B cell (primary cell): ENCODE results near the gene ZNF638. TPM values are rescaled to one million over a fixed set of nuclear protein-coding genes. Genes with fewer than 3 reads are reported as not detected.

ENCODE experiments used
- ATAC-seq: fragments of 200-7000 bp; cut with Tn5 transposase; one replicate; pipeline ENCODE4 v1.10.0; 2021; ENCODE audit warnings: low read depth, mild to moderate bottlenecking, moderate number of reproducible peaks, moderate library complexity
- CTCF ChIA-PET: fragments of 350-600 bp; sonication (Branson Sonifier 250); formaldehyde crosslinking; loops from one replicate; lab custom pipeline; 2021; ENCODE audit warnings: antibody characterized with exemption, inconsistent platforms; lab: Charles Lee
- POLR2A ChIA-PET: fragments of 350-600 bp; sonication (Branson Sonifier 250); formaldehyde crosslinking; loops from one replicate; lab custom pipeline; 2021; ENCODE audit warnings: antibody characterized with exemption; lab: Charles Lee
- DNase-seq: peaks from one replicate; pipeline ENCODE4 v3.0.0; 2013
- H2AFZ ChIP-seq: 2 replicates; pipeline ENCODE4 v1.6.1; 2012; ENCODE audit warnings: mild to moderate bottlenecking, low read depth, low read length; ENCODE audit not compliant: insufficient read depth, poor library complexity, severe bottlenecking
- H3K27ac ChIP-seq, 2 donors: 1 replicate in 1 of 2; 2 replicates in 1 of 2; pipeline ENCODE4 v1.5.1; 2012 to 2013; ENCODE audit warnings: low read length in 2 of 2, mild to moderate bottlenecking in 2 of 2, moderate library complexity in 1 of 2
- H3K27me3 ChIP-seq, 4 experiments: fragments of 200-600 bp in 1 of 4; sonication (generic) in 1 of 4; replicated peaks in 1 of 4; 1 replicate in 2 of 4; 2 replicates in 2 of 4; pipeline versions ENCODE4 v1.6.1 to v1.7.0; 2013 to 2016; ENCODE audit warnings: low read length in 3 of 4, mild to moderate bottlenecking in 2 of 4, mixed read lengths in 1 of 4, moderate library complexity in 1 of 4; ENCODE audit not compliant: insufficient read depth in 4 of 4, control insufficient read depth in 3 of 4; ENCODE audit errors: control extremely low read depth in 1 of 4
- H3K36me3 ChIP-seq, 2 experiments: replicated peaks in 1 of 2; 1 replicate in 1 of 2; 2 replicates in 1 of 2; pipeline versions ENCODE4 v1.6.1 to v1.7.1; 2013; ENCODE audit warnings: low read length in 1 of 2; ENCODE audit not compliant: insufficient read depth in 2 of 2, control insufficient read depth in 1 of 2; ENCODE audit errors: control extremely low read depth in 1 of 2, extremely low read depth in 1 of 2
- H3K4me1 ChIP-seq, 2 donors: fragments of 200-600 bp in 1 of 2; sonication (generic) in 1 of 2; 1 replicate in 1 of 2; 2 replicates in 1 of 2; pipeline versions ENCODE4 v1.5.1 to v1.6.1; 2013 to 2017; ENCODE audit warnings: low read length in 2 of 2; ENCODE audit not compliant: control insufficient read depth in 2 of 2, insufficient read depth in 2 of 2
- H3K4me2 ChIP-seq: replicated peaks from 2 replicates; pipeline ENCODE3; 2012; ENCODE audit warnings: mild to moderate bottlenecking, low read depth, low read length; ENCODE audit not compliant: poor library complexity, severe bottlenecking
- H3K4me3 ChIP-seq, 5 experiments: fragments of 200-600 bp in 1 of 5; sonication (generic) in 1 of 5; 1 replicate in 3 of 5; 2 replicates in 2 of 5; pipeline versions ENCODE4 v1.5.1 to v1.7.0; 2011 to 2016; ENCODE audit warnings: low read length in 4 of 5, mild to moderate bottlenecking in 4 of 5, low read depth in 2 of 5, control low read depth in 1 of 5, moderate library complexity in 1 of 5; ENCODE audit not compliant: insufficient read depth in 1 of 5; ENCODE audit errors: control extremely low read depth in 1 of 5, extremely low read depth in 1 of 5
- H3K79me2 ChIP-seq: fragments of 200-600 bp; sonication (generic); one replicate; pipeline ENCODE4 v1.6.0; 2016; ENCODE audit warnings: low read length; ENCODE audit not compliant: control insufficient read depth, insufficient read depth
- H3K9ac ChIP-seq: fragments of 200-600 bp; sonication (generic); 2 replicates; pipeline ENCODE4 v1.6.1; 2017; ENCODE audit warnings: mild to moderate bottlenecking, low read length, moderate library complexity
- H3K9me3 ChIP-seq, 3 donors: one replicate each; pipeline versions ENCODE4 v1.6.1 to v1.7.1; 2013; ENCODE audit warnings: low read length in 2 of 3; ENCODE audit not compliant: control insufficient read depth in 2 of 3, insufficient read depth in 1 of 3; ENCODE audit errors: control extremely low read depth in 1 of 3
- H4K20me1 ChIP-seq: 2 replicates; pipeline ENCODE4 v1.6.0; 2012; ENCODE audit warnings: mild to moderate bottlenecking, low read length; ENCODE audit not compliant: insufficient read depth, control insufficient read depth, poor library complexity, severe bottlenecking
- H3K27ac Mint-ChIP-seq: one replicate; pipeline ENCODE4 v1.8.0; 2021; ENCODE audit warnings: mixed read lengths
- H3K27me3 Mint-ChIP-seq: one replicate; pipeline ENCODE4 v1.8.0; 2021; ENCODE audit warnings: mixed read lengths
- H3K4me1 Mint-ChIP-seq: one replicate; pipeline ENCODE4 v1.8.0; 2021; ENCODE audit warnings: mixed read lengths
- H3K4me3 Mint-ChIP-seq: one replicate; pipeline ENCODE4 v1.8.0; 2021; ENCODE audit warnings: mixed read lengths
- H3K9me3 Mint-ChIP-seq: one replicate; pipeline ENCODE4 v1.8.0; 2022; ENCODE audit warnings: mixed read lengths; ENCODE audit not compliant: insufficient read depth
- CTCF ChIP-seq: fragments of 200-600 bp; IDR thresholded peaks from one replicate; pipeline ENCODE4 v1.8.0; 2022; ENCODE audit warnings: antibody characterized with exemption, mild to moderate bottlenecking
- EZH2 ChIP-seq: IDR thresholded peaks from 2 replicates; pipeline ENCODE4 v1.6.1; 2012; ENCODE audit warnings: borderline replicate concordance, low read depth, mild to moderate bottlenecking, moderate library complexity, low read length; ENCODE audit not compliant: insufficient read depth, poor library complexity, severe bottlenecking
- WGBS: methylation state at CpG from one replicate; pipeline ENCODE4 v1.1.5; 2013; ENCODE audit warnings: missing lambda C conversion rate; ENCODE audit not compliant: insufficient coverage; 5-methylcytosine and 5-hydroxymethylcytosine counted together
- intact Hi-C: fragments of 100-400 bp; cut with micrococcal nuclease; formaldehyde crosslinking; loops from one replicate; pipeline ENCODE4 v1.10.0; 2022
- polyA plus RNA-seq: library from polyadenylated mRNA; depleted of rRNA; stranded (reverse); fragments of >200 nt; gene quantifications from 2 replicates; pipeline ENCODE4 v1.2.3, GENCODE V29; 2012
- total RNA-seq, 2 donors: library from RNA; stranded (reverse); fragments of 120-200 nt in 1 of 2; gene quantifications; 1 replicate in 1 of 2; 2 replicates in 1 of 2; pipeline versions ENCODE4 v1.2.3 to v1.2.4, GENCODE V29; 2013 to 2022

ZNF638 gene
- total and polyA plus RNA-seq, 2 donors (not counting 1 experiment from before 2014, with no cell fraction given) = 60.1 to 221 TPM

GRCh38 chr2:71361631-71362030, 30.0 kb downstream of the ZNF638 start:
- peaks cover 4% of the 10 kb centered on the region for H3K4me1 Mint-ChIP-seq

DNA sequence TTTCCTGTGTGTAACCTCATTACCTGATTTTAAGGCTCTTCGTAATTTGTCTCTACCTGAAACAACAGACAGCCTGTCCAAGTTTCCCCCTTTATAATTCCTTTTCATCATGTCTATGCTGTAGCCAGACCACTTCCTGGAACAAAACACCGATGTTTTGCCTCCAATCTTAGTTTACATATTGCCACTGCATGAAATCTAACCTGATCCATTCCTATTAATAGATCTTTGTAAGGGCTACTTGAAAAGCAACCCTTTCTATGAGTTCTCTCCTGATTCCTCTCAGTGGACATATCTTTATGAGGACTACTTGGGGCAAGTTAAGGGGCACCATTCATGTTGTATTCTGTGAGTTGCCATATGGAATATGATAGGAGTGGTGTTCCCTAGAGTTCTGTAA, 30.9 kb downstream of the ZNF638 start:
- peaks cover 4% of the 10 kb centered on the region for H3K4me1 Mint-ChIP-seq
- WGBS = 94% methylated on average over 1 of the region's 2 CpGs
- Histone ChIP-seq H2AFZ (no peak overlapping the region), H3K36me3 (peaks cover 29 to 80% of the 10 kb centered on the region in 2 experiments), H3K27me3 (no peaks in the 10 kb centered on the region), H3K9ac (no peak overlapping the region), H3K79me2 (peaks cover 34% of the 10 kb centered on the region), H3K9me3 (no peaks in the 10 kb centered on the region), H3K27ac (no peak overlapping the region), H3K4me2 (no peak overlapping the region), H3K4me1 (no peaks in the 10 kb centered on the region), H4K20me1 (peaks cover 42% of the 10 kb centered on the region), H3K4me3 (no peak overlapping the region)
- no peak overlapping the region for H3K4me3 Mint-ChIP-seq
- no peaks in the 10 kb centered on the region for H3K9me3 Mint-ChIP-seq
- no peak overlapping the region for H3K27ac Mint-ChIP-seq
- CTCF ChIA-PET = no interaction called here
- TF ChIP-seq CTCF = no peak
- no peak for TF ChIP-seq EZH2
- ATAC-seq (no peak), DNase-seq (no peak)
- intact Hi-C loops = no loop called here
- H3K27me3 Mint-ChIP-seq = no peaks in the 10 kb centered on the region
- POLR2A ChIA-PET = no interaction called here

More at GRCh38 chr2:71361631-71362030, 30.0 kb downstream of the ZNF638 start:
- TF ChIP-seq EZH2 (no peak), CTCF (no peak)
- Histone ChIP-seq H3K27me3 (no peaks in the 10 kb centered on the region), H3K4me2 (no peak overlapping the region), H3K36me3 (peaks cover 32 to 88% of the 10 kb centered on the region in 2 experiments), H4K20me1 (peaks cover 50% of the 10 kb centered on the region), H3K9me3 (no peaks in the 10 kb centered on the region), H3K4me1 (no peaks in the 10 kb centered on the region), H3K79me2 (peaks cover 40% of the 10 kb centered on the region), H3K27ac (no peak overlapping the region), H3K4me3 (no peak overlapping the region), H3K9ac (no peak overlapping the region), H2AFZ (no peak overlapping the region)
- Mint-ChIP-seq H3K4me3 (no peak overlapping the region), H3K27me3 (no peaks in the 10 kb centered on the region), H3K27ac (no peak overlapping the region), H3K9me3 (no peaks in the 10 kb centered on the region)
- ATAC-seq = no peak
- ChIA-PET POLR2A (no interaction called here), CTCF (no interaction called here)
- DNase-seq = no peak
- intact Hi-C loops = no loop called here
- no CpG with 5 or more reads among the region's 3 CpGs for WGBS
